Endothelial cell of umbilical vein (primary cell): ENCODE results near the gene SLC44A4. TPM values are rescaled to one million over a fixed set of nuclear protein-coding genes. Genes with fewer than 3 reads are reported as not detected.

ENCODE experiments used
- BruUV-seq: library from RNA; stranded (reverse); fragments of 400-500 nt; replicated peaks from 2 replicates; lab custom pipeline; 2021; lab: Mats Ljungman, UMichigan
- CTCF ChIA-PET: fragments of 300-600, 350-600 bp; sonication (Branson Sonifier 250); formaldehyde crosslinking; loops from one replicate; lab custom pipeline; 2021; ENCODE audit warnings: antibody characterized with exemption, inconsistent platforms; lab: Charles Lee
- POLR2A ChIA-PET: fragments of 300-600, 350-600 bp; sonication (Branson Sonifier 250); formaldehyde crosslinking; loops from one replicate; lab custom pipeline; 2021; ENCODE audit warnings: antibody characterized with exemption, inconsistent platforms; lab: Charles Lee
- DNase-seq: peaks from one replicate; pipeline ENCODE4 v3.0.0-alpha.2; 2011; ENCODE audit warnings: low read depth, low spot score
- FAIRE-seq: peaks from 2 replicates; lab custom pipeline; 2011; peaks lifted over from hg19 to GRCh38; lab: Jason Lieb, UNC
- H2AFZ ChIP-seq: 2 replicates; pipeline ENCODE4 v1.6.0; 2012; ENCODE audit warnings: low read depth, low read length, control low read depth, inconsistent platforms
- H3K27ac ChIP-seq: 2 replicates; pipeline ENCODE4 v1.5.1; 2011; ENCODE audit warnings: low read depth, mild to moderate bottlenecking, control low read depth, low read length, moderate library complexity; ENCODE audit not compliant: insufficient read depth
- H3K27me3 ChIP-seq, 2 experiments: 2 replicates each; pipeline versions ENCODE4 v1.6.0 to v1.6.1; 2011; ENCODE audit warnings: low read length in 2 of 2, mixed read lengths in 1 of 2; ENCODE audit not compliant: control insufficient read depth in 2 of 2, insufficient read depth in 2 of 2
- H3K36me3 ChIP-seq, 2 experiments: 2 replicates in 1 of 2; 3 replicates in 1 of 2; pipeline ENCODE4 v1.5.1; 2011; ENCODE audit warnings: low read length in 2 of 2, mild to moderate bottlenecking in 1 of 2, moderate library complexity in 1 of 2; ENCODE audit not compliant: control insufficient read depth in 2 of 2, insufficient read depth in 2 of 2; ENCODE audit errors: extremely low read depth in 1 of 2
- H3K4me1 ChIP-seq: 3 replicates; pipeline ENCODE4 v1.5.1; 2011; ENCODE audit warnings: mild to moderate bottlenecking, low read length; ENCODE audit not compliant: control insufficient read depth, insufficient read depth; ENCODE audit errors: extremely low read depth
- H3K4me2 ChIP-seq: 2 replicates; pipeline ENCODE4 v1.6.1; 2011; ENCODE audit warnings: low read length, control low read depth, mixed read lengths; ENCODE audit not compliant: insufficient read depth
- H3K4me3 ChIP-seq, 3 experiments: fragments of 200-600 bp in 1 of 3; sonication (generic), shearing (Covaris generic) in 1 of 3; replicated peaks in 1 of 3; 2 replicates each; pipeline ENCODE4 v1.5.1; 2011 to 2016; ENCODE audit warnings: control low read depth in 3 of 3, low read length in 3 of 3, mild to moderate bottlenecking in 2 of 3, inconsistent platforms in 1 of 3, low read depth in 1 of 3, moderate library complexity in 1 of 3; ENCODE audit not compliant: insufficient read depth in 1 of 3
- H3K79me2 ChIP-seq: 2 replicates; pipeline ENCODE4 v1.6.0; 2012; ENCODE audit warnings: low read length, inconsistent platforms; ENCODE audit not compliant: control insufficient read depth, insufficient read depth
- H3K9ac ChIP-seq: replicated peaks from 2 replicates; pipeline ENCODE3; 2011; ENCODE audit warnings: low read length, control low read depth; ENCODE audit not compliant: insufficient read depth; ENCODE audit errors: extremely low read depth
- H3K9me1 ChIP-seq: replicated peaks from 3 replicates; pipeline ENCODE4 v1.6.0; 2011; ENCODE audit warnings: mild to moderate bottlenecking, low read length; ENCODE audit not compliant: control insufficient read depth, insufficient read depth; ENCODE audit errors: extremely low read depth
- H3K9me3 ChIP-seq: replicated peaks from 2 replicates; pipeline ENCODE4 v1.5.1; 2012; ENCODE audit warnings: low read length, inconsistent platforms; ENCODE audit not compliant: control insufficient read depth, insufficient read depth
- H4K20me1 ChIP-seq: replicated peaks from 2 replicates; pipeline ENCODE3; 2011; ENCODE audit warnings: mild to moderate bottlenecking, low read length; ENCODE audit not compliant: control insufficient read depth, insufficient read depth; ENCODE audit errors: extremely low read depth
- CTCF ChIP-seq, 2 donors: IDR thresholded peaks; 1 replicate in 1 of 2; 2 replicates in 1 of 2; pipeline ENCODE4 v1.5.1; 2011; ENCODE audit warnings: low read length in 2 of 2, mild to moderate bottlenecking in 2 of 2, moderate library complexity in 2 of 2, control low read depth in 1 of 2, inconsistent platforms in 1 of 2, low read depth in 1 of 2; ENCODE audit not compliant: insufficient read depth in 1 of 2; ENCODE audit errors: extremely low read depth in 1 of 2
- EZH2 ChIP-seq: IDR thresholded peaks from 2 replicates; pipeline ENCODE4 v1.6.1; 2012; ENCODE audit warnings: borderline replicate concordance, low read depth, mild to moderate bottlenecking, moderate library complexity, low read length, inconsistent platforms; ENCODE audit not compliant: severe bottlenecking
- FOS ChIP-seq: IDR thresholded peaks from 2 replicates; pipeline ENCODE4 v1.6.1; 2011; ENCODE audit warnings: mild to moderate bottlenecking, low read length, moderate library complexity, borderline replicate concordance; ENCODE audit not compliant: insufficient read depth
- JUN ChIP-seq: IDR thresholded peaks from 2 replicates; pipeline ENCODE4 v1.6.1; 2011; ENCODE audit warnings: borderline replicate concordance, low read depth; ENCODE audit not compliant: insufficient read length, insufficient read depth
- MAX ChIP-seq: IDR thresholded peaks from 2 replicates; pipeline ENCODE4 v1.6.1; 2011; ENCODE audit not compliant: insufficient read depth, insufficient read length
- MYC ChIP-seq: IDR thresholded peaks from one replicate; pipeline ENCODE4 v1.6.1; 2011; ENCODE audit warnings: mild to moderate bottlenecking, low read depth, low read length
- POLR2AphosphoS5 ChIP-seq: IDR thresholded peaks from 2 replicates; pipeline ENCODE4 v1.6.1; 2012; ENCODE audit warnings: low read depth, mild to moderate bottlenecking, control low read depth, low read length, moderate library complexity; ENCODE audit not compliant: insufficient read depth
- dilution Hi-C: fragments of 300-500 bp; cut with MboI; formaldehyde crosslinking; loops from one replicate; pipeline ENCODE4 v1.15.0; 2019; ENCODE audit warnings: low sequenced_read_pairs; ENCODE audit not compliant: extremely low pct_ligation_motif_present
- intact Hi-C: fragments of 100-400 bp; cut with micrococcal nuclease; formaldehyde crosslinking; loops from one replicate; pipeline ENCODE4 v1.10.0; 2022
- polyA plus RNA-seq, 4 experiments: library from polyadenylated mRNA; depleted of rRNA in 3 of 4; stranded (reverse) in 3 of 4; unstranded in 1 of 4; fragments of >200 nt; gene quantifications; 2 replicates each; pipeline versions ENCODE4 v1.2.1 to v1.2.3, GENCODE V29; 2011 to 2012; ENCODE audit warnings: missing spikeins in 1 of 4
- total RNA-seq: library from RNA; stranded (reverse); gene quantifications from 2 replicates; pipeline ENCODE4 v1.2.3, GENCODE V29; 2021

The SLC44A4 gene
- total and polyA plus RNA-seq, 2 donors (not counting 3 experiments of a cell fraction or from before 2014, with no cell fraction given): 0.84 to 1.1 TPM

GRCh38 chr6:31836047-31836473, 42.7 kb downstream of the SLC44A4 start:
- intact Hi-C loops: loop anchor here (10.0 kb wide), 1 partner anchor 119 kb away; the partner anchor contains the start of genes NELFE and SKIC2
- H2AFZ ChIP-seq: no peak overlapping the region
- POLR2A ChIA-PET: interaction anchor here (0.6 to 1.6 kb wide), 5 partner anchors 8 to 61 kb away, joined by 3 to 7 read pairs (median 4); partner anchors contain the start of genes EHMT2 and HSPA1B

More at GRCh38 chr6:31836047-31836473, 42.7 kb downstream of the SLC44A4 start:
- FAIRE-seq (peak; percentile 33), DNase-seq (no peak)
- H3K27me3 ChIP-seq: no peaks in the 10 kb centered on the region
- H3K27ac ChIP-seq: peak overlapping the region; percentile 38
- CTCF ChIA-PET: interaction anchor here (1.0 to 1.5 kb wide), 4 partner anchors 24 to 105 kb away, joined by 3 to 7 read pairs (median 4); no protein-coding TSS in a partner anchor
- peaks cover 8% of the 10 kb centered on the region for H4K20me1 ChIP-seq
- TSS peak; percentile 30 for BruUV-seq
- no peaks in the 10 kb centered on the region for H3K9me3 ChIP-seq
- H3K4me1 ChIP-seq: peaks cover 28% of the 10 kb centered on the region
- H3K9ac ChIP-seq: peak overlapping the region; percentile 99
- H3K36me3 ChIP-seq: peaks cover 21 to 27% of the 10 kb centered on the region in 2 experiments
- peaks cover 50% of the 10 kb centered on the region for H3K79me2 ChIP-seq
- dilution Hi-C loops: no loop called here
- no peak for TF ChIP-seq MAX
- no peak for TF ChIP-seq EZH2
- no peak for TF ChIP-seq MYC
- no peak for TF ChIP-seq CTCF (IDR thresholded peaks at IDR 0.05; ENCODE audit: extremely low read depth in 1 of 2, insufficient read depth in 1 of 2, low read depth in 1 of 2, low read length in 2 of 2)
- TF ChIP-seq POLR2AphosphoS5: peak; percentile 35
- TF ChIP-seq JUN: no peak
- TF ChIP-seq FOS: no peak
- no peaks in the 10 kb centered on the region for H3K9me1 ChIP-seq
- H3K4me3 ChIP-seq: peak overlapping the region; percentile 38 to 98 (median 81)
- H3K4me2 ChIP-seq: peak overlapping the region; percentile 86
